HL-60 (cell line): ENCODE measurements around the gene C6orf132.
A peak's percentile ranks its signal among the peaks of the same experiment; 100 is the strongest.

Experiments used
- DNase-seq, 2 experiments: peaks; one replicate each; pipeline ENCODE4 v3.0.0-alpha.2; 2010 to 2020; ENCODE audit warnings: low read depth in 1 of 2, low spot score in 1 of 2
- H3K27ac ChIP-seq: fragments of 250-450 bp; sonication (Bioruptor Pico); replicated peaks from 2 replicates; pipeline ENCODE4 v1.5.1; 2020; ENCODE audit warnings: mild to moderate bottlenecking, moderate library complexity
- H3K27me3 ChIP-seq: fragments of 250-450 bp; sonication (Bioruptor Pico); 2 replicates; pipeline ENCODE4 v1.5.1; 2021; ENCODE audit warnings: mild to moderate bottlenecking, moderate library complexity; ENCODE audit not compliant: insufficient read depth, poor library complexity, severe bottlenecking
- H3K4me3 ChIP-seq: replicated peaks from 2 replicates; pipeline ENCODE4 v1.5.1; 2011; ENCODE audit warnings: mild to moderate bottlenecking, control low read depth, low read length; ENCODE audit not compliant: insufficient read depth
- CTCF ChIP-seq: IDR thresholded peaks from one replicate; pipeline ENCODE4 v1.5.1; 2011; ENCODE audit warnings: low read length, control low read depth, inconsistent platforms; ENCODE audit not compliant: insufficient read depth
- GABPA ChIP-seq: IDR thresholded peaks from 2 replicates; pipeline ENCODE4 v1.6.1; 2012; ENCODE audit warnings: low read depth
- POLR2AphosphoS5 ChIP-seq: IDR thresholded peaks from 2 replicates; pipeline ENCODE4 v1.6.1; 2012; ENCODE audit warnings: low read depth
- REST ChIP-seq: IDR thresholded peaks from 2 replicates; pipeline ENCODE4 v1.6.1; 2012; ENCODE audit warnings: low read depth; ENCODE audit not compliant: insufficient replicate concordance
- SPI1 ChIP-seq: IDR thresholded peaks from 2 replicates; pipeline ENCODE4 v1.6.1; 2012; ENCODE audit warnings: low read depth, mild to moderate bottlenecking, borderline replicate concordance

C6orf132 gene

DNA sequence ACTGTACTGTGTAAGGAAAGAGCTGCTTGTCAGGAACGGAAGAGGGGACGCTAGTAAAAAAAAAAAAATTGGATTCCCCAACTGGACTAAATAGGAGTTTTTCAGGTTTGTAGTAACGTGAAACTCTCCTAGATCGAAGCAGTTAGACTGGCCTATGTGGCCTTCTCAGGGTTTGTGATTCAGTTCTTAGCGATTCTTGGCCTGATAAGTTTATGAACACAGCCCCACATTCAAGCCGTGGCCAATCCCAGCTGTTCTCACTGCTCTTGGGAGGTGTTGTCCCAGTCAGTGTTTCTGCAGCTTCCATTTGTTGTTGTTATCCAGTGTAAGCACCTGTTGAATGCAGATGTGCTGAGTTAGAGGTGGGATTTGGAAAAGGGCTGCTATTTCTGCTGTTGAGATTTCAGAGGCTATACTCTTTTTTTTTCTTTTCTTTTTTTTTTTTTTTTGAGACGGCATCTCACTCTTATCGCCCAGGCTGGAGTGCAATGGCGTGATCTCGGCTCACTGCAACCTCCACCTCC, 62.4 kb downstream of the C6orf132 start:
- TF ChIP-seq REST, result no peak
- no peak for TF ChIP-seq CTCF
- TF ChIP-seq GABPA, result no peak
- no peak for TF ChIP-seq POLR2AphosphoS5
- TF ChIP-seq SPI1, result no peak
- H3K27me3 ChIP-seq, result no peaks in the 10 kb centered on the region
- no peak overlapping the region for H3K4me3 ChIP-seq
- no peak overlapping the region for H3K27ac ChIP-seq
- DNase-seq, result no peak

DNA sequence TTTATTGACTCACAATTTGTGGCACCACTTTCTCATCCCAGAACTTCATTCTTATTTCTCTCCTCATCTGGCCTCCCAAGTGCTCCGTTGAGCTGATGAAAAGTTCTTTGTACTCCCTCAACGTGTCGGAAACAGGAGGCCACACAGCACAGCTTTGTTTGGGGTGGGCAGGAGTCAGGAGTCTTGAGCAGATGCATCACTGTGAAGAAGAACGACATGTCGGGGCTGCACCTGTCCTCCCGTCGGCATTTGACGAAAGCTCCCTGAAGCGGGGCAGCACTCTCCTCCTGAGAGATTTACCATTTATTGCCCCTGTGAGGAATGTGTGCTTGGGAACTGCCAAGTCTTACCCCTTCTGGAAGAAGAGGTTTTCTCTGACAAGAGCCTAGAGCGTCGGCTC, 64.0 kb downstream of the C6orf132 start:
- Histone ChIP-seq H3K27me3 (no peaks in the 10 kb centered on the region), H3K4me3 (no peak overlapping the region), H3K27ac (no peak overlapping the region)
- DNase-seq, result no peak
- no peak for TF ChIP-seq CTCF
- no peak for TF ChIP-seq GABPA
- TF ChIP-seq POLR2AphosphoS5, result no peak
- no peak for TF ChIP-seq REST
- no peak for TF ChIP-seq SPI1

- Histone ChIP-seq H3K27me3 (no peaks in the 10 kb centered on the region), H3K4me3 (no peak overlapping the region), H3K27ac (no peak overlapping the region)
- no peak for TF ChIP-seq REST
- no peak for TF ChIP-seq GABPA
- TF ChIP-seq CTCF, result peak; percentile 82
- no peak for TF ChIP-seq POLR2AphosphoS5
- no peak for TF ChIP-seq SPI1
- DNase-seq, result peak in 1 of 2 experiments; percentile 75
Observed at GRCh38 chr6:42075159-42075838, 67.1 kb downstream of the C6orf132 start.
